ENCODE data around the gene BMP7.

The BMP7 gene

GRCh38 chr20:57301026-57301425 lies 34.6 kb upstream of the BMP7 start:
- H3K27me3 ChIP-seq = peaks cover 14% of the 10 kb centered on the region
- H3K27ac ChIP-seq = no peak overlapping the region
- no peaks in the 10 kb centered on the region for H3K4me1 ChIP-seq (ENCODE audit: control insufficient read depth in 1 of 2, insufficient read depth in 1 of 2, low read depth in 1 of 2, low read length in 1 of 2)
- H3K9me3 ChIP-seq = no peaks in the 10 kb centered on the region
- TF ChIP-seq CTCF (IDR thresholded peaks at IDR 0.05) = no peak
- no peaks in the 10 kb centered on the region for H3K36me3 ChIP-seq
- no peak overlapping the region for H3K4me3 ChIP-seq (ENCODE audit: low read depth in 1 of 2, low read length in 1 of 2)

- Histone ChIP-seq H3K36me3 (no peaks in the 10 kb centered on the region), H3K27ac (no peak overlapping the region), H3K4me3 (ENCODE audit: low read depth in 1 of 2, low read length in 1 of 2) (no peak overlapping the region), H3K4me1 (ENCODE audit: control insufficient read depth in 1 of 2, insufficient read depth in 1 of 2, low read depth in 1 of 2, low read length in 1 of 2) (no peaks in the 10 kb centered on the region), H3K9me3 (no peaks in the 10 kb centered on the region), H3K27me3 (peaks cover 25% of the 10 kb centered on the region)
- TF ChIP-seq CTCF (IDR thresholded peaks at IDR 0.05) = no peak
These were observed 32.0 kb upstream of the BMP7 start for GRCh38 chr20:57298457-57298856.

GRCh38 chr20:57294550-57294949 lies 28.1 kb upstream of the BMP7 start:
- H3K9me3 ChIP-seq = no peaks in the 10 kb centered on the region
- TF ChIP-seq CTCF (IDR thresholded peaks at IDR 0.05) = no peak
- H3K4me3 ChIP-seq (ENCODE audit: low read depth in 1 of 2, low read length in 1 of 2) = no peak overlapping the region
- no peaks in the 10 kb centered on the region for H3K4me1 ChIP-seq (ENCODE audit: control insufficient read depth in 1 of 2, insufficient read depth in 1 of 2, low read depth in 1 of 2, low read length in 1 of 2)
- H3K27ac ChIP-seq = no peak overlapping the region
- no peaks in the 10 kb centered on the region for H3K36me3 ChIP-seq
- H3K27me3 ChIP-seq = peaks cover 52% of the 10 kb centered on the region

- Histone ChIP-seq H3K4me3 (ENCODE audit: low read depth in 1 of 2, low read length in 1 of 2) (no peak overlapping the region), H3K4me1 (ENCODE audit: control insufficient read depth in 1 of 2, insufficient read depth in 1 of 2, low read depth in 1 of 2, low read length in 1 of 2) (no peaks in the 10 kb centered on the region), H3K27me3 (peaks cover 57% of the 10 kb centered on the region), H3K27ac (no peak overlapping the region), H3K36me3 (no peaks in the 10 kb centered on the region), H3K9me3 (no peaks in the 10 kb centered on the region)
- TF ChIP-seq CTCF (IDR thresholded peaks at IDR 0.05) = no peak
These were observed 27.6 kb upstream of the BMP7 start for GRCh38 chr20:57293995-57294394.

- Histone ChIP-seq H3K36me3 (no peaks in the 10 kb centered on the region), H3K27ac (no peak overlapping the region)
These were observed 26.2 kb upstream of the BMP7 start for GRCh38 chr20:57292611-57293010.

More at GRCh38 chr20:57292611-57293010, 26.2 kb upstream of the BMP7 start:
- H3K4me3 ChIP-seq (ENCODE audit: low read depth in 1 of 2, low read length in 1 of 2) = no peak overlapping the region
- H3K27me3 ChIP-seq = peaks cover 68% of the 10 kb centered on the region
- H3K9me3 ChIP-seq = no peaks in the 10 kb centered on the region
- no peak for TF ChIP-seq CTCF (IDR thresholded peaks at IDR 0.05)
- H3K4me1 ChIP-seq (ENCODE audit: control insufficient read depth in 1 of 2, insufficient read depth in 1 of 2, low read depth in 1 of 2, low read length in 1 of 2) = no peaks in the 10 kb centered on the region

Data from neutrophil (primary cell).